Skin of body (tissue), 3 donors: ENCODE results near the gene SPATA13. TPM values are rescaled to one million over a fixed set of nuclear protein-coding genes. Genes with fewer than 3 reads are reported as not detected.

Experiments used
- DNase-seq: peaks from one replicate; lab custom pipeline; 2025; lab: John Stamatoyannopoulos, UW
- small RNA-seq: library from RNA; depleted of rRNA; stranded (forward); fragments of <200 nt; gene quantifications from one replicate; pipeline ENCODE3, GENCODE V24; 2014; ENCODE audit warnings: low replicate concordance
- total RNA-seq: library from RNA; depleted of rRNA; stranded (reverse); fragments of >200 nt; gene quantifications from one replicate; pipeline ENCODE4 v1.2.3, GENCODE V29; 2014

SPATA13 gene
- total RNA-seq, 1 donor from 2014 or later = 7.1 TPM

- no peak for DNase-seq
Observed at GRCh38 chr13:24355103-24355502, 194.6 kb downstream of the SPATA13 start.

- DNase-seq = no peak
Observed at GRCh38 chr13:24356270-24356669, 195.8 kb downstream of the SPATA13 start.

Small RNA genes within 50 kb of the gene (small RNA-seq; reads per million reads assigned to genes)
- gene MIR2276 = not detected

Other genes with a start within 250 kb of the SPATA13 start
- 2.1 TPM for gene C1QTNF9, start 148.9 kb downstream of the SPATA13 start, total RNA-seq